GM12878 (cell line): ENCODE results near the gene TMEM52. TPM values are rescaled to one million over a fixed set of nuclear protein-coding genes. Genes with fewer than 3 reads are reported as not detected.

ENCODE experiments used
- ATAC-seq: fragments of 200-7000 bp; cut with Tn5 transposase; 3 replicates; pipeline ENCODE4 v1.9.1; 2020; ENCODE audit warnings: mild to moderate bottlenecking, moderate library complexity
- BruUV-seq: library from RNA; stranded (reverse); fragments of 400-500 nt; replicated peaks from 2 replicates; lab custom pipeline; 2021; lab: Mats Ljungman, UMichigan
- CTCF ChIA-PET: fragments of 300-600 bp; sonication (Branson Sonifier 250); formaldehyde crosslinking; extraction: SDS; loops from one replicate; lab custom pipeline; 2021; ENCODE audit warnings: inconsistent platforms; lab: Yijun Ruan, JAX
- POLR2A ChIA-PET: fragments of 350-600 bp; formaldehyde crosslinking; extraction: SDS; loops from one replicate; lab custom pipeline; 2021; ENCODE audit warnings: inconsistent platforms; lab: Charles Lee
- RAD21 ChIA-PET: fragments of 300-600 bp; sonication (Branson Sonifier 250); formaldehyde crosslinking; loops from one replicate; lab custom pipeline; 2023; ENCODE audit warnings: antibody characterized with exemption; ENCODE audit not compliant: unreplicated experiment; lab: Charles Lee
- SMC1A ChIA-PET: fragments of 300-600 bp; sonication (Branson Sonifier 250); formaldehyde crosslinking; loops from one replicate; lab custom pipeline; 2023; ENCODE audit not compliant: unreplicated experiment, uncharacterized antibody; lab: Charles Lee
- DNase-seq: peaks from one replicate; pipeline ENCODE4 v3.0.0-alpha.2; 2011; ENCODE audit warnings: low read depth, low spot score
- FAIRE-seq: peaks from 3 replicates; lab custom pipeline; 2011; peaks lifted over from hg19 to GRCh38; lab: Jason Lieb, UNC
- H2AFZ ChIP-seq: 2 replicates; pipeline ENCODE4 v1.6.0; 2011; ENCODE audit warnings: low read depth, low read length, control low read depth; ENCODE audit not compliant: control insufficient read depth
- H3K27ac ChIP-seq: 2 replicates; pipeline ENCODE4 v1.5.1; 2011; ENCODE audit warnings: control low read depth; ENCODE audit not compliant: control insufficient read depth, insufficient read depth
- H3K27me3 ChIP-seq, 2 experiments: replicated peaks in 1 of 2; 2 replicates each; pipeline versions ENCODE4 v1.6.0 to v1.6.1; 2011; ENCODE audit warnings: low read length in 1 of 2; ENCODE audit not compliant: control insufficient read depth in 2 of 2, insufficient read depth in 2 of 2
- H3K36me3 ChIP-seq, 2 experiments: 2 replicates each; pipeline ENCODE4 v1.5.1; 2011; ENCODE audit warnings: low read length in 1 of 2; ENCODE audit not compliant: control insufficient read depth in 2 of 2, insufficient read depth in 2 of 2
- H3K4me1 ChIP-seq: 2 replicates; pipeline ENCODE4 v1.6.1; 2011; ENCODE audit warnings: mild to moderate bottlenecking, low read length, moderate library complexity, mixed read lengths; ENCODE audit not compliant: control insufficient read depth, insufficient read depth
- H3K4me2 ChIP-seq: 2 replicates; pipeline ENCODE4 v1.6.0; 2011; ENCODE audit warnings: control low read depth; ENCODE audit not compliant: control insufficient read depth, insufficient read depth
- H3K4me3 ChIP-seq: fragments of 200-600 bp; sonication (generic); 2 replicates; pipeline ENCODE4 v1.5.1; 2016
- H3K79me2 ChIP-seq: 2 replicates; pipeline ENCODE4 v1.6.0; 2011; ENCODE audit warnings: low read length; ENCODE audit not compliant: control insufficient read depth, insufficient read depth
- H3K9ac ChIP-seq: 2 replicates; pipeline ENCODE4 v1.8.0; 2011; ENCODE audit warnings: low read length, control low read depth, mixed read lengths; ENCODE audit not compliant: control insufficient read depth, insufficient read depth
- H3K9me3 ChIP-seq: replicated peaks from 3 replicates; pipeline ENCODE4 v1.5.1; 2011; ENCODE audit warnings: mild to moderate bottlenecking, low read length; ENCODE audit not compliant: control insufficient read depth, insufficient read depth
- H4K20me1 ChIP-seq: 2 replicates; pipeline ENCODE4 v1.6.0; 2011; ENCODE audit not compliant: control insufficient read depth, insufficient read depth
- CHD4 ChIP-seq: fragments of 200-600 bp; sonication (generic); IDR thresholded peaks from 2 replicates; pipeline ENCODE4 v1.6.1; 2016; ENCODE audit warnings: mild to moderate bottlenecking
- ESRRA ChIP-seq: IDR thresholded peaks from 2 replicates; pipeline ENCODE4 v1.6.1; 2012; ENCODE audit warnings: mild to moderate bottlenecking, low read length, improper control_type of control experiment
- HDAC2 ChIP-seq: fragments of 200-600 bp; sonication (generic); IDR thresholded peaks from 2 replicates; pipeline ENCODE4 v1.6.1; 2017
- MEF2A ChIP-seq: IDR thresholded peaks from 2 replicates; pipeline ENCODE4 v1.6.1; 2011; ENCODE audit warnings: low read depth, mild to moderate bottlenecking, low read length, moderate library complexity; ENCODE audit not compliant: insufficient read depth
- MLLT1 ChIP-seq: fragments of 450-650 bp; IDR thresholded peaks from 2 replicates; pipeline ENCODE4 v1.6.1; 2016; ENCODE audit warnings: mild to moderate bottlenecking
- RAD21 ChIP-seq: IDR thresholded peaks from 2 replicates; pipeline ENCODE4 v1.6.1; 2011; ENCODE audit warnings: mild to moderate bottlenecking, low read depth, low read length, moderate library complexity; ENCODE audit not compliant: insufficient read depth
- RELA ChIP-seq: fragments of 450-650 bp; IDR thresholded peaks from 2 replicates; pipeline ENCODE4 v1.8.0; 2014; ENCODE audit warnings: borderline replicate concordance; ENCODE audit not compliant: partially characterized antibody
- SMAD1 ChIP-seq: fragments of 450-650 bp; IDR thresholded peaks from 2 replicates; pipeline ENCODE4 v1.6.1; 2018; ENCODE audit warnings: mild to moderate bottlenecking, low read depth; ENCODE audit not compliant: partially characterized antibody
- SMC3 ChIP-seq: IDR thresholded peaks from 2 replicates; pipeline ENCODE4 v1.6.1; 2011; ENCODE audit warnings: low read length, improper control_type of control experiment, borderline replicate concordance
- SREBF1 ChIP-seq: IDR thresholded peaks from 2 replicates; pipeline ENCODE4 v1.6.1; 2012; ENCODE audit warnings: mild to moderate bottlenecking, low read length
- SUZ12 ChIP-seq: fragments of 200-600 bp; sonication (generic); IDR thresholded peaks from one replicate; pipeline ENCODE4 v1.6.1; 2018; ENCODE audit warnings: antibody characterized with exemption, mild to moderate bottlenecking; ENCODE audit not compliant: unreplicated experiment
- ZNF592 ChIP-seq: fragments of 450-650 bp; IDR thresholded peaks from 2 replicates; pipeline ENCODE4 v1.6.1; 2017; ENCODE audit warnings: mild to moderate bottlenecking, moderate library complexity
- WGBS: methylation state at CpG from one replicate; pipeline ENCODE4 v1.1.6; 2016; ENCODE audit warnings: low lambda C conversion rate; ENCODE audit not compliant: insufficient replicate concordance, insufficient coverage; ENCODE audit errors: missing lambda C conversion rate; 5-methylcytosine and 5-hydroxymethylcytosine counted together
- in situ Hi-C: fragments of 300-500 bp; cut with MboI; formaldehyde crosslinking; loops from 9 replicates; pipeline ENCODE4 v1.14.3; 2018; ENCODE audit warnings: mixed read lengths
- intact Hi-C: fragments of 100-400 bp; cut with micrococcal nuclease; formaldehyde crosslinking; loops from one replicate; pipeline ENCODE4 v1.14.2; 2022; ENCODE audit not compliant: unreplicated experiment
- polyA plus RNA-seq, 11 experiments: library from polyadenylated mRNA; depleted of rRNA in 4 of 11; unstranded in 6 of 11; stranded (reverse) in 5 of 11; fragments of >200 nt; fragmentation: Nextera tagmentation in 4 of 11; fragmentation: Illumina TruSeq in 1 of 11; extraction: Ambion mirVana in 4 of 11; extraction: Trizol in 1 of 11; gene quantifications; 1 replicate in 1 of 11; 2 replicates in 10 of 11; pipeline versions ENCODE4 v1.2.1 to v1.2.3, GENCODE V29; 2011 to 2016; ENCODE audit warnings: inconsistent platforms in 2 of 11, missing spikeins in 2 of 11, low read depth in 1 of 11
- total RNA-seq, 4 experiments: library from RNA; depleted of rRNA in 3 of 4; stranded (reverse); fragments of >200 nt in 3 of 4; fragmentation: Illumina TruSeq in 1 of 4; extraction: Trizol in 1 of 4; gene quantifications; 2 replicates each; pipeline versions ENCODE4 v1.2.1 to v1.2.3, GENCODE V29; 2013 to 2021
- TF ChIP-seq, protein P1 (sequence below): IDR thresholded peaks from 2 replicates; pipeline ENCODE4 v1.6.1; 2012; ENCODE audit warnings: low read depth, low read length, improper control_type of control experiment
- TF ChIP-seq, protein P2 (sequence below): IDR thresholded peaks from 2 replicates; pipeline ENCODE4 v1.6.1; 2011; ENCODE audit warnings: low read depth, low read length, improper control_type of control experiment, borderline replicate concordance

The TMEM52 gene
- total and polyA plus RNA-seq, 10 of the 15 experiments (the other 5 are each of a cell fraction or from before 2014, with no cell fraction given): 0.17 to 0.33 (median 0.24) TPM; not detected in 7

DNA sequence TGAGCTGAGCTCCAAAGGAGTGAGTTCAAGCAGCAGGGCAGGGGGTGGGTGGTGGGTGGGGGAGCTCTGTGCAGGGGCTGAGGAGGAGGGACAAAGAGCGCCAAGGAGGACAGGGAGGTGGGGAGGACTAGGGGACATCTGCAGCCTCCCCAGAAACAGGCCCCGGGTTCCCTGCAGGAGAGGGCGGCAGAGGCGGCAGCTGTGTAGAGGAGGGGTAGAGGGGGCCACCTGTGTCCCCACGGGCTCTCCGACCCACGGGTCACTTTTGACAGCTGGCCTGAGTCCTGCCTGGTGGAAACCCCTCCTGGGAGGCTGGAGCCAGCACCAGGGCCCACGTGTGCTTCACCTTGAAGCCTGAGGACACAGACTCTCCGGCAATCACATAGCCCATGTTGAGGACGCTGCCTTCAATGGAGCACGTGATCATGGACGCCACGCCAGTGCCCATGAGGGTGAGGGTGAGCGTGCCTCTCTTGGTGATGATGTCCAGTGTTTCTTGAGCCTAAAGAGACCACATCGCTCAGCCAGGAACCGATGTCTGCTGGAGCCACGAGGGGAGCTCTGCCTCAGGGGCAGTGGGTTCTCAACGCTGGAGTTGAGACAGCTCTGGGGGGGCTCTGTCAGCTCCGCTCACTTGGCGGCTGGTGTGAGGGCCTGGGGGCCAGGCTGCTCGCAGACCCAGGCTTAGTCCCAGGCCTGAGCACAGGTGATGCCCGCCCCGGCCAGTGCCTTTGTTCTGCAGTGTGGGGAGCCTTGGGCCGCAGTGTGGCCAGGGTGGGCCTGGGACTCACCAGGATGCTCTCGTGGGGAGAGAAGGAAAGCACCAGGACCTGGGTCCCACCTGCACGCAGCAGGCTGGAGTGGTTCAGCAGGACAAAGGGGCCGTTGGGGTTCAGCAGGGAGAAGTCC, 6.6 kb upstream of the TMEM52 start (continued):
- TF ChIP-seq SMC3 (no peak), ESRRA (no peak), SREBF1 (no peak), RELA (no peak), MEF2A (no peak), ZNF592 (no peak), HDAC2 (no peak)

DNA sequence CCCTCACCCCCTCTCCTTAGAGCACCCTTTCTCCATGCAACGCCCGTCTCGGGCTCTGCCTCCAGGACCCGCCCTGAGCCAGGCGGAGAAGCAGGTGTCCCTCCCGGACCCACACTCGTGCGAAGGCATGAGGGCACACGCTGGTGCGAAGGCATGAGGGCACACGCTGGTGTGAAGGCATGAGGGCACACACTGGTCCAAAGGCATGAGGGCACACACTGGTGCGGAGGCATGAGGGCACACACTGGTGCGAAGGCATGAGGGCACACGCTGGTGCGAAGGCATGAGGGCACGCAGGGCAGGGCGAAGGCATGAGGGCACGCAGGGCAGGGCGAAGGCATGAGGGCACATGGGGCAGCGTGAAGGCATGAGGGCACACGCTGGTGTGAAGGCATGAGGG, 5.8 kb upstream of the TMEM52 start:
- H3K9ac ChIP-seq: no peak overlapping the region
- H4K20me1 ChIP-seq: no peaks in the 10 kb centered on the region
- H2AFZ ChIP-seq: no peak overlapping the region
- ATAC-seq: no peak
- no peak overlapping the region for H3K4me2 ChIP-seq
- ChIA-PET CTCF (no interaction called here), SMC1A (no interaction called here), POLR2A (no interaction called here), RAD21 (no interaction called here)
- no peaks in the 10 kb centered on the region for H3K79me2 ChIP-seq
- DNase-seq: no peak
- no peak overlapping the region for H3K4me3 ChIP-seq
- H3K27me3 ChIP-seq: no peaks in the 10 kb centered on the region
- in situ Hi-C loops (no loop called here), intact Hi-C loops (no loop called here)
- no TSS peak for BruUV-seq
- 62% methylated on average over 21 of the region's 21 CpGs for WGBS
- no peak for FAIRE-seq
- H3K27ac ChIP-seq: no peak overlapping the region
- H3K4me1 ChIP-seq: peaks cover 1% of the 10 kb centered on the region; the same call in 1 of the 2 replicates
- no peaks in the 10 kb centered on the region for H3K36me3 ChIP-seq
- H3K9me3 ChIP-seq: no peaks in the 10 kb centered on the region; the same call in 2 of the 3 replicates
- TF ChIP-seq SMAD1 (no peak), SUZ12 (no peak), CHD4 (no peak), MLLT1 (no peak), RAD21 (no peak)
- TF ChIP-seq, protein P1, sequence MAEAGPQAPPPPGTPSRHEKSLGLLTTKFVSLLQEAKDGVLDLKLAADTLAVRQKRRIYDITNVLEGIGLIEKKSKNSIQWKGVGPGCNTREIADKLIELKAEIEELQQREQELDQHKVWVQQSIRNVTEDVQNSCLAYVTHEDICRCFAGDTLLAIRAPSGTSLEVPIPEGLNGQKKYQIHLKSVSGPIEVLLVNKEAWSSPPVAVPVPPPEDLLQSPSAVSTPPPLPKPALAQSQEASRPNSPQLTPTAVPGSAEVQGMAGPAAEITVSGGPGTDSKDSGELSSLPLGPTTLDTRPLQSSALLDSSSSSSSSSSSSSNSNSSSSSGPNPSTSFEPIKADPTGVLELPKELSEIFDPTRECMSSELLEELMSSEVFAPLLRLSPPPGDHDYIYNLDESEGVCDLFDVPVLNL: no peak
- TF ChIP-seq, protein P2, sequence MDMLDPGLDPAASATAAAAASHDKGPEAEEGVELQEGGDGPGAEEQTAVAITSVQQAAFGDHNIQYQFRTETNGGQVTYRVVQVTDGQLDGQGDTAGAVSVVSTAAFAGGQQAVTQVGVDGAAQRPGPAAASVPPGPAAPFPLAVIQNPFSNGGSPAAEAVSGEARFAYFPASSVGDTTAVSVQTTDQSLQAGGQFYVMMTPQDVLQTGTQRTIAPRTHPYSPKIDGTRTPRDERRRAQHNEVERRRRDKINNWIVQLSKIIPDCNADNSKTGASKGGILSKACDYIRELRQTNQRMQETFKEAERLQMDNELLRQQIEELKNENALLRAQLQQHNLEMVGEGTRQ: no peak
